ENCODE data around the gene CIC.

The CIC gene

GRCh38 chr19:42275103-42275502, 6.1 kb downstream of the CIC start:
- in situ Hi-C loops (cut with MboI; ENCODE audit: low sequenced_read_pairs), result no loop called here

GRCh38 chr19:42275517-42275916, 6.5 kb downstream of the CIC start:
- in situ Hi-C loops (cut with MboI; ENCODE audit: low sequenced_read_pairs), result no loop called here

- in situ Hi-C loops (cut with MboI; ENCODE audit: low sequenced_read_pairs), result no loop called here
Measured at GRCh38 chr19:42276284-42276683, 7.2 kb downstream of the CIC start.

GRCh38 chr19:42276821-42277220, 7.8 kb downstream of the CIC start:
- in situ Hi-C loops (cut with MboI; ENCODE audit: low sequenced_read_pairs), result no loop called here

- in situ Hi-C loops (cut with MboI; ENCODE audit: low sequenced_read_pairs), result no loop called here
Measured at GRCh38 chr19:42277821-42278451, 8.9 kb downstream of the CIC start.

GRCh38 chr19:42278452-42279154, 9.6 kb downstream of the CIC start:
- in situ Hi-C loops (cut with MboI; ENCODE audit: low sequenced_read_pairs), result no loop called here

GRCh38 chr19:42279155-42279901, 10.3 kb downstream of the CIC start:
- in situ Hi-C loops (cut with MboI; ENCODE audit: low sequenced_read_pairs), result no loop called here

- in situ Hi-C loops (cut with MboI; ENCODE audit: low sequenced_read_pairs), result no loop called here
Measured at GRCh38 chr19:42279902-42280814, 11.1 kb downstream of the CIC start.

- in situ Hi-C loops (cut with MboI; ENCODE audit: low sequenced_read_pairs), result no loop called here
Measured at GRCh38 chr19:42280815-42281145, 11.7 kb downstream of the CIC start.

GRCh38 chr19:42281146-42281826, 12.2 kb downstream of the CIC start:
- in situ Hi-C loops (cut with MboI; ENCODE audit: low sequenced_read_pairs), result no loop called here

GRCh38 chr19:42281827-42282762, 13.0 kb downstream of the CIC start:
- in situ Hi-C loops (cut with MboI; ENCODE audit: low sequenced_read_pairs), result no loop called here

- in situ Hi-C loops (cut with MboI; ENCODE audit: low sequenced_read_pairs), result no loop called here
Measured at GRCh38 chr19:42282819-42283187, 13.8 kb downstream of the CIC start.

GRCh38 chr19:42283188-42284065, 14.4 kb downstream of the CIC start:
- in situ Hi-C loops (cut with MboI; ENCODE audit: low sequenced_read_pairs), result no loop called here

GRCh38 chr19:42284066-42284501, 15.0 kb downstream of the CIC start:
- in situ Hi-C loops (cut with MboI; ENCODE audit: low sequenced_read_pairs), result no loop called here

- in situ Hi-C loops (cut with MboI; ENCODE audit: low sequenced_read_pairs), result no loop called here
Measured at GRCh38 chr19:42284591-42285341, 15.7 kb downstream of the CIC start.

GRCh38 chr19:42285541-42285941, 16.5 kb downstream of the CIC start:
- in situ Hi-C loops (cut with MboI; ENCODE audit: low sequenced_read_pairs), result no loop called here

- in situ Hi-C loops (cut with MboI; ENCODE audit: low sequenced_read_pairs), result no loop called here
Measured at GRCh38 chr19:42285988-42286348, 16.9 kb downstream of the CIC start.

All from HL-60/S4 treated with phorbol 12-myristate 13-acetate at 8.2 ng/mL for 4 days and 3 days (cell line).